HepG2 (cell line): ENCODE results near the gene ANGPTL2. TPM values are rescaled to one million over a fixed set of nuclear protein-coding genes. Genes with fewer than 3 reads are reported as not detected.

Experiments used
- GLI4 ChIP-seq: sonication (generic); formaldehyde crosslinking; IDR thresholded peaks from 2 replicates; pipeline ENCODE4 v1.5.1; 2020; ENCODE audit warnings: missing genetic modification reagents, mild to moderate bottlenecking, moderate library complexity, borderline replicate concordance
- HCFC1 ChIP-seq: fragments of 150-350 bp; IDR thresholded peaks from 2 replicates; pipeline ENCODE4 v1.6.1; 2014; ENCODE audit warnings: low read depth, low read length
- NR2F6 ChIP-seq, 2 experiments: IDR thresholded peaks; 2 replicates each; pipeline ENCODE4 v1.6.1; 2016; ENCODE audit warnings: antibody characterized with exemption in 1 of 2, mild to moderate bottlenecking in 1 of 2
- PLRG1 ChIP-seq: fragments of 450-650 bp; conservative IDR thresholded peaks from 2 replicates; pipeline ENCODE4 v1.6.1; 2016
- TARDBP ChIP-seq: sonication (generic); formaldehyde crosslinking; IDR thresholded peaks from 2 replicates; pipeline ENCODE4 v1.8.0; 2022; ENCODE audit warnings: mild to moderate bottlenecking, missing genetic modification reagents
- TCF7L2 ChIP-seq: IDR thresholded peaks from 2 replicates; pipeline ENCODE4 v1.6.1; 2011; ENCODE audit warnings: mild to moderate bottlenecking, low read depth, low read length, moderate library complexity
- ZNF329 ChIP-seq: sonication (generic); formaldehyde crosslinking; IDR thresholded peaks from 2 replicates; pipeline ENCODE4 v1.9.0; 2021; ENCODE audit warnings: low read depth, mild to moderate bottlenecking, missing genetic modification reagents
- ZNF350 ChIP-seq: sonication (generic); formaldehyde crosslinking; IDR thresholded peaks from 2 replicates; pipeline ENCODE4 v1.4.0; 2020; ENCODE audit warnings: mild to moderate bottlenecking, low read depth, missing genetic modification reagents, borderline replicate concordance
- ZNF354B ChIP-seq: sonication (generic); formaldehyde crosslinking; IDR thresholded peaks from 2 replicates; pipeline ENCODE4 v1.8.0; 2022; ENCODE audit warnings: mild to moderate bottlenecking, missing genetic modification reagents
- ZNF367 ChIP-seq: sonication (generic); formaldehyde crosslinking; IDR thresholded peaks from 2 replicates; pipeline ENCODE4 v1.4.0; 2020; ENCODE audit warnings: missing genetic modification reagents, borderline replicate concordance
- ZNF724P ChIP-seq: sonication (generic); formaldehyde crosslinking; IDR thresholded peaks from 2 replicates; pipeline ENCODE4 v1.8.0; 2022; ENCODE audit warnings: missing genetic modification reagents, borderline replicate concordance
- polyA plus RNA-seq, 8 experiments: library from polyadenylated mRNA; depleted of rRNA in 3 of 8; stranded (reverse) in 7 of 8; unstranded in 1 of 8; fragments of >200 nt; fragmentation: Illumina TruSeq in 4 of 8; extraction: Trizol in 4 of 8; gene quantifications; 2 replicates each; pipeline versions ENCODE4 v1.2.1 to v1.2.3, GENCODE V29; 2011 to 2016; ENCODE audit warnings: low read depth in 4 of 8, missing spikeins in 1 of 8, mixed read lengths in 1 of 8; ENCODE audit not compliant: insufficient read depth in 1 of 8
- total RNA-seq, 5 experiments: library from RNA; depleted of rRNA; stranded (reverse); fragments of >200 nt; fragmentation: Illumina TruSeq; extraction: Trizol; gene quantifications; 2 replicates each; pipeline ENCODE4 v1.2.3, GENCODE V29; 2016; ENCODE audit warnings: low read depth in 1 of 5
- TF ChIP-seq, protein P1 (sequence below): sonication (generic); formaldehyde crosslinking; IDR thresholded peaks from 2 replicates; pipeline ENCODE4 v1.4.0; 2020; ENCODE audit warnings: mild to moderate bottlenecking, missing genetic modification reagents, borderline replicate concordance
- TF ChIP-seq, protein P2 (sequence below): sonication (generic); formaldehyde crosslinking; IDR thresholded peaks from 2 replicates; pipeline ENCODE4 v1.5.0; 2020; ENCODE audit warnings: mild to moderate bottlenecking, missing genetic modification reagents
- TF ChIP-seq, protein P3 (sequence below), 2 experiments: sonication (generic) in 1 of 2; formaldehyde crosslinking in 1 of 2; IDR thresholded peaks; 2 replicates each; pipeline versions ENCODE4 v1.4.0 to v1.6.1; 2016 to 2020; ENCODE audit warnings: borderline replicate concordance in 1 of 2, low read depth in 1 of 2, mild to moderate bottlenecking in 1 of 2, missing genetic modification reagents in 1 of 2
- TF ChIP-seq, protein P4 (sequence below): sonication (generic); formaldehyde crosslinking; IDR thresholded peaks from 2 replicates; pipeline ENCODE4 v1.4.0; 2020; ENCODE audit warnings: missing genetic modification reagents

Gene ANGPTL2
- total and polyA plus RNA-seq, 2 of the 13 experiments (the other 11 are each of a cell fraction or from before 2014, with no cell fraction given) = 0.91 to 21.0 TPM

DNA sequence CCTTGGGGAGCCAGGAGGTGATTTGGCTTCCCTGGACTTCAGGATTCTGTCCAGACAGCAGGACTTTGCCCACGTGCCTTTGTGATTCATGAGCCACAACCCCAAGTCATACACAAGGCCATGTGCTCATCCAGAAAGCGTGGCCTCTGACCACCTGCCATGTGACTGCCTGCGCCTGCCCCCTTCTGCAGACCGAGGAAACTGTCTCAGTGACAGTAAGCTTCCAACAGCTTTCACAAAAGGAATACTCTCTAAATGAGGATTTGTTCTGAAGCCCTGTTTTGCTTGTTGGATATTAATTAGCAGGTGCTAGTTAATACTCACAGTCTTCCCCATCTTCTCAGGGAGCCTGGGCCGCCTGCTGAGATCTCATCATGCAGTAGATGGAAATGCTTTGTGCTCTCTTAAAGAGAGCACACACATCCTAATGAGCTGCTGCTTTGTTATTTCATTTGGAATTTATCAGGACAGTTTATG, 36.9 kb upstream of the ANGPTL2 start (continued):
- TF ChIP-seq, protein P1, sequence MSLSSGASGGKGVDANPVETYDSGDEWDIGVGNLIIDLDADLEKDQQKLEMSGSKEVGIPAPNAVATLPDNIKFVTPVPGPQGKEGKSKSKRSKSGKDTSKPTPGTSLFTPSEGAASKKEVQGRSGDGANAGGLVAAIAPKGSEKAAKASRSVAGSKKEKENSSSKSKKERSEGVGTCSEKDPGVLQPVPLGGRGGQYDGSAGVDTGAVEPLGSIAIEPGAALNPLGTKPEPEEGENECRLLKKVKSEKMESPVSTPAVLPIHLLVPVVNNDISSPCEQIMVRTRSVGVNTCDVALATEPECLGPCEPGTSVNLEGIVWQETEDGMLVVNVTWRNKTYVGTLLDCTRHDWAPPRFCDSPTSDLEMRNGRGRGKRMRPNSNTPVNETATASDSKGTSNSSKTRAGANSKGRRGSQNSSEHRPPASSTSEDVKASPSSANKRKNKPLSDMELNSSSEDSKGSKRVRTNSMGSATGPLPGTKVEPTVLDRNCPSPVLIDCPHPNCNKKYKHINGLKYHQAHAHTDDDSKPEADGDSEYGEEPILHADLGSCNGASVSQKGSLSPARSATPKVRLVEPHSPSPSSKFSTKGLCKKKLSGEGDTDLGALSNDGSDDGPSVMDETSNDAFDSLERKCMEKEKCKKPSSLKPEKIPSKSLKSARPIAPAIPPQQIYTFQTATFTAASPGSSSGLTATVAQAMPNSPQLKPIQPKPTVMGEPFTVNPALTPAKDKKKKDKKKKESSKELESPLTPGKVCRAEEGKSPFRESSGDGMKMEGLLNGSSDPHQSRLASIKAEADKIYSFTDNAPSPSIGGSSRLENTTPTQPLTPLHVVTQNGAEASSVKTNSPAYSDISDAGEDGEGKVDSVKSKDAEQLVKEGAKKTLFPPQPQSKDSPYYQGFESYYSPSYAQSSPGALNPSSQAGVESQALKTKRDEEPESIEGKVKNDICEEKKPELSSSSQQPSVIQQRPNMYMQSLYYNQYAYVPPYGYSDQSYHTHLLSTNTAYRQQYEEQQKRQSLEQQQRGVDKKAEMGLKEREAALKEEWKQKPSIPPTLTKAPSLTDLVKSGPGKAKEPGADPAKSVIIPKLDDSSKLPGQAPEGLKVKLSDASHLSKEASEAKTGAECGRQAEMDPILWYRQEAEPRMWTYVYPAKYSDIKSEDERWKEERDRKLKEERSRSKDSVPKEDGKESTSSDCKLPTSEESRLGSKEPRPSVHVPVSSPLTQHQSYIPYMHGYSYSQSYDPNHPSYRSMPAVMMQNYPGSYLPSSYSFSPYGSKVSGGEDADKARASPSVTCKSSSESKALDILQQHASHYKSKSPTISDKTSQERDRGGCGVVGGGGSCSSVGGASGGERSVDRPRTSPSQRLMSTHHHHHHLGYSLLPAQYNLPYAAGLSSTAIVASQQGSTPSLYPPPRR = peak; percentile 78; the same call in 1 of the 2 replicates
- TF ChIP-seq GLI4 (peak; percentile 98; the same call in 1 of the 2 replicates), PLRG1 (no peak), ZNF329 (CRISPR knock-in tag) (peak; percentile 79; the same call in 1 of the 2 replicates), ZNF724P (peak; percentile 99), ZNF354B (CRISPR knock-in tag) (peak; percentile 93; the same call in 1 of the 2 replicates), ZNF367 (0 out of 2 replicates have a peak, but pooled peaks have one; percentile 84), TARDBP (CRISPR knock-in tag) (peak; percentile 43; the same call in 1 of the 2 replicates), TCF7L2 (no peak), HCFC1 (no peak), NR2F6 (IDR thresholded peaks at IDR 0.05) (no peak), NR2F6 (CRISPR knock-in tag; IDR thresholded peaks at IDR 0.05) (peak; percentile 83; the same call in 1 of the 2 replicates), ZNF350 (CRISPR knock-in tag) (peak; percentile 74; the same call in 1 of the 2 replicates)
- TF ChIP-seq, protein P2, sequence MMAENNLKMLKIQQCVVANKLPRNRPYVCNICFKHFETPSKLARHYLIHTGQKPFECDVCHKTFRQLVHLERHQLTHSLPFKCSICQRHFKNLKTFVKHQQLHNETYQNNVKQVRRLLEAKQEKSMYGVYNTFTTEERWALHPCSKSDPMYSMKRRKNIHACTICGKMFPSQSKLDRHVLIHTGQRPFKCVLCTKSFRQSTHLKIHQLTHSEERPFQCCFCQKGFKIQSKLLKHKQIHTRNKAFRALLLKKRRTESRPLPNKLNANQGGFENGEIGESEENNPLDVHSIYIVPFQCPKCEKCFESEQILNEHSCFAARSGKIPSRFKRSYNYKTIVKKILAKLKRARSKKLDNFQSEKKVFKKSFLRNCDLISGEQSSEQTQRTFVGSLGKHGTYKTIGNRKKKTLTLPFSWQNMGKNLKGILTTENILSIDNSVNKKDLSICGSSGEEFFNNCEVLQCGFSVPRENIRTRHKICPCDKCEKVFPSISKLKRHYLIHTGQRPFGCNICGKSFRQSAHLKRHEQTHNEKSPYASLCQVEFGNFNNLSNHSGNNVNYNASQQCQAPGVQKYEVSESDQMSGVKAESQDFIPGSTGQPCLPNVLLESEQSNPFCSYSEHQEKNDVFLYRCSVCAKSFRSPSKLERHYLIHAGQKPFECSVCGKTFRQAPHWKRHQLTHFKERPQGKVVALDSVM = 0 out of 2 replicates have a peak, but pooled peaks have one; percentile 33
- TF ChIP-seq, protein P3, sequence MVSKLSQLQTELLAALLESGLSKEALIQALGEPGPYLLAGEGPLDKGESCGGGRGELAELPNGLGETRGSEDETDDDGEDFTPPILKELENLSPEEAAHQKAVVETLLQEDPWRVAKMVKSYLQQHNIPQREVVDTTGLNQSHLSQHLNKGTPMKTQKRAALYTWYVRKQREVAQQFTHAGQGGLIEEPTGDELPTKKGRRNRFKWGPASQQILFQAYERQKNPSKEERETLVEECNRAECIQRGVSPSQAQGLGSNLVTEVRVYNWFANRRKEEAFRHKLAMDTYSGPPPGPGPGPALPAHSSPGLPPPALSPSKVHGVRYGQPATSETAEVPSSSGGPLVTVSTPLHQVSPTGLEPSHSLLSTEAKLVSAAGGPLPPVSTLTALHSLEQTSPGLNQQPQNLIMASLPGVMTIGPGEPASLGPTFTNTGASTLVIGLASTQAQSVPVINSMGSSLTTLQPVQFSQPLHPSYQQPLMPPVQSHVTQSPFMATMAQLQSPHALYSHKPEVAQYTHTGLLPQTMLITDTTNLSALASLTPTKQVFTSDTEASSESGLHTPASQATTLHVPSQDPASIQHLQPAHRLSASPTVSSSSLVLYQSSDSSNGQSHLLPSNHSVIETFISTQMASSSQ (IDR thresholded peaks at IDR 0.05; ENCODE audit: low read depth) = no peak
- TF ChIP-seq, protein P3 (CRISPR knock-in tag; IDR thresholded peaks at IDR 0.05; ENCODE audit: borderline replicate concordance) = peak; percentile 32; the same call in 1 of the 2 replicates
- TF ChIP-seq, protein P4, sequence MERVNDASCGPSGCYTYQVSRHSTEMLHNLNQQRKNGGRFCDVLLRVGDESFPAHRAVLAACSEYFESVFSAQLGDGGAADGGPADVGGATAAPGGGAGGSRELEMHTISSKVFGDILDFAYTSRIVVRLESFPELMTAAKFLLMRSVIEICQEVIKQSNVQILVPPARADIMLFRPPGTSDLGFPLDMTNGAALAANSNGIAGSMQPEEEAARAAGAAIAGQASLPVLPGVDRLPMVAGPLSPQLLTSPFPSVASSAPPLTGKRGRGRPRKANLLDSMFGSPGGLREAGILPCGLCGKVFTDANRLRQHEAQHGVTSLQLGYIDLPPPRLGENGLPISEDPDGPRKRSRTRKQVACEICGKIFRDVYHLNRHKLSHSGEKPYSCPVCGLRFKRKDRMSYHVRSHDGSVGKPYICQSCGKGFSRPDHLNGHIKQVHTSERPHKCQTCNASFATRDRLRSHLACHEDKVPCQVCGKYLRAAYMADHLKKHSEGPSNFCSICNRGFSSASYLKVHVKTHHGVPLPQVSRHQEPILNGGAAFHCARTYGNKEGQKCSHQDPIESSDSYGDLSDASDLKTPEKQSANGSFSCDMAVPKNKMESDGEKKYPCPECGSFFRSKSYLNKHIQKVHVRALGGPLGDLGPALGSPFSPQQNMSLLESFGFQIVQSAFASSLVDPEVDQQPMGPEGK (CRISPR knock-in tag) = peak; percentile 53; the same call in 1 of the 2 replicates
